ENCODE measurements around the gene SIRT7. TPM values are rescaled to one million over a fixed set of nuclear protein-coding genes. Genes with fewer than 3 reads are reported as not detected.

The SIRT7 gene
- total and polyA plus RNA-seq, 4 experiments from 2014 or later, result 31.5 to 91.9 (median 66.4) TPM

GRCh38 chr17:81934850-81935708 is 17.1 kb upstream of the SIRT7 start:
- CTCF ChIA-PET (ENCODE audit: partially characterized antibody), result no interaction called here
- Histone ChIP-seq H3K27me3 (ENCODE audit: insufficient read depth, low read length) (no peaks in the 10 kb centered on the region), H3K4me3 (ENCODE audit: low read length in 2 of 2) (no peak overlapping the region), H3K27ac (ENCODE audit: low read depth, low read length) (no peak overlapping the region), H3K36me3 (ENCODE audit: insufficient read depth, low read length) (no peaks in the 10 kb centered on the region), H3K9me3 (ENCODE audit: control insufficient read depth in 1 of 2, low read length in 2 of 2) (no peaks in the 10 kb centered on the region), H3K4me1 (ENCODE audit: insufficient read depth, low read length) (peaks cover 9% of the 10 kb centered on the region)
- no peak overlapping the region for H3K27ac Mint-ChIP-seq
- intact Hi-C loops (cut with micrococcal nuclease), result no loop called here
- H3K27me3 Mint-ChIP-seq, result peaks cover 0 to 9% of the 10 kb centered on the region in 2 donors
- H3K9me3 Mint-ChIP-seq, result no peaks in the 10 kb centered on the region
- DNase-seq, result no peak
- peak overlapping the region in 4 of 8 donors; percentile 29 to 64 (median 52) for H3K4me3 Mint-ChIP-seq
- POLR2A ChIA-PET (ENCODE audit: partially characterized antibody), result interaction anchor here (1.3 kb wide), 1 partner anchor 9 kb away, joined by 3 read pairs; no protein-coding TSS in a partner anchor
- H3K36me3 Mint-ChIP-seq, result no peaks in the 10 kb centered on the region
- H3K4me1 Mint-ChIP-seq, result peaks cover 0 to 16% (median 3%) of the 10 kb centered on the region in 4 donors

DNA sequence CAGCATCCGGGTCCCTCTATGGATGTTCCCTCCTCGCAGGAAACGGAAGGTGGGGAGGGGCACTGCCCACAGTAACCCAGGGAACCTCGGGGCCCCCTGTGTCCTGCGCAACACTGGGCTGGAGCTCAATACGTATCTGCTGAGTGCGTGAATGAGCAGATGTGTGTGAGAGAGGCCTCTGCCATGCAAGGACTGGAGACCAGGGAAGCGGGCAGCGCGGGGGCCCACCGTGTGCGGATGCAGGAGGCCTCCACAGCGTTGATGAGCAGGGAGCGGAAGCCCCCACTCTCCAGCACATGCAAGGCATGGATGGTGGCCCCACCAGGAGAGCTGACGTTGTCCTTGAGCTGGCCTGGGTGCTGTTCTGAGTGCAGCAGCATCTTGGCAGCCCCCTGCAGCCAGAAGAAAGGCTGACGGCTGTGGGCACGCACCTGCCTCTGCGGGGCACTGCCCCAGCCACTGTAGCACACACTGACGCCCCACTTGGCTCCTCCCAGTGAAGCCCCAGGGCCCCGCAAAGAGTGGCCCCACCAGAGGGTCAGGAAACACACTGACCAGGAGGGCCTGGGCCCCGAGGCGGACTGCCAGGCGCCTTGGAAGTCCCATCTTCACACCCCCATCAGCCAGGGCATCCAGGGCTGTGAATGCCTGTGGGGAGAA is 16.3 kb upstream of the SIRT7 start:
- H3K27ac ChIP-seq (ENCODE audit: low read depth, low read length), result no peak overlapping the region
- Mint-ChIP-seq H3K4me1 (peaks cover 0 to 16% (median 3%) of the 10 kb centered on the region in 4 donors), H3K27me3 (peaks cover 0 to 9% of the 10 kb centered on the region in 2 donors), H3K4me3 (no peak overlapping the region), H3K9me3 (no peaks in the 10 kb centered on the region), H3K27ac (no peak overlapping the region), H3K36me3 (no peaks in the 10 kb centered on the region)
- POLR2A ChIA-PET (ENCODE audit: partially characterized antibody), result interaction anchor here (1.3 kb wide), 1 partner anchor 9 kb away, joined by 3 read pairs; no protein-coding TSS in a partner anchor
- H3K27me3 ChIP-seq (ENCODE audit: insufficient read depth, low read length), result peaks cover under 1% of the 10 kb centered on the region
- intact Hi-C loops (cut with micrococcal nuclease), result no loop called here
- no peak for DNase-seq
- CTCF ChIA-PET (ENCODE audit: partially characterized antibody), result no interaction called here
- H3K4me3 ChIP-seq (ENCODE audit: low read length in 2 of 2), result no peak overlapping the region
- H3K36me3 ChIP-seq (ENCODE audit: insufficient read depth, low read length), result no peaks in the 10 kb centered on the region
- H3K9me3 ChIP-seq (ENCODE audit: control insufficient read depth in 1 of 2, low read length in 2 of 2), result no peaks in the 10 kb centered on the region
- peaks cover 9% of the 10 kb centered on the region for H3K4me1 ChIP-seq (ENCODE audit: insufficient read depth, low read length)

DNA sequence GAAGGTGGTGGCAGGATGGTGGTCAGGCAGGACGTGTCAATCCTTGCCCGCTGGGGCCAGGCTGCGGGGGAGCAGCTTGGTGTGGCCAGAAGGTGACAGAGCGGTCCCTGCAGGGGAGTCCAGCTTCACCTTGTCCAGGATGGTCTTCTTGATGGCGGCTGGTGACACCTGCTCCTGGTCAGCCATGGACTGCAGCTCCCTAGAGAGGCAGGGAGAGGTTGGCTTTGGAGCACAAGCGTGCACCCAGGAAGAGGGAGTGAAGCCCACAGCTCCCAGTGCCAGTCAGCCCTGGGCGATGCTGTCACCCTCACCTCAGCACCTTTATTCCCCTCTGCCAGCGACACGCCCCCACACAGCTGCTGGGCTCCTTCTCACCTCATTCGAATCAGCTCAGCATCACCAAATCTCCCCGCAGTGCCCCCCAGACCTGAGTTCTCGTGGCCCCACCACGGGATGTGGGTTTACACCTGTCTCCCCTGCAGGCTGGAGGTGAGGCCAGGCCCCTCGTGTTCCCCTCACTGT is 15.3 kb upstream of the SIRT7 start:
- Mint-ChIP-seq H3K27me3 (peaks cover 0 to 9% of the 10 kb centered on the region in 2 donors), H3K9me3 (no peaks in the 10 kb centered on the region), H3K4me3 (no peak overlapping the region), H3K4me1 (peaks cover 0 to 16% (median 3%) of the 10 kb centered on the region in 4 donors), H3K27ac (no peak overlapping the region), H3K36me3 (no peaks in the 10 kb centered on the region)
- H3K4me1 ChIP-seq (ENCODE audit: insufficient read depth, low read length), result peaks cover 17% of the 10 kb centered on the region
- H3K4me3 ChIP-seq (ENCODE audit: low read length in 2 of 2), result no peak overlapping the region
- DNase-seq, result no peak
- CTCF ChIA-PET (ENCODE audit: partially characterized antibody), result no interaction called here
- POLR2A ChIA-PET (ENCODE audit: partially characterized antibody), result no interaction called here
- H3K27me3 ChIP-seq (ENCODE audit: insufficient read depth, low read length), result peaks cover 9% of the 10 kb centered on the region
- H3K27ac ChIP-seq (ENCODE audit: low read depth, low read length), result no peak overlapping the region
- intact Hi-C loops (cut with micrococcal nuclease), result no loop called here
- H3K36me3 ChIP-seq (ENCODE audit: insufficient read depth, low read length), result no peaks in the 10 kb centered on the region
- H3K9me3 ChIP-seq (ENCODE audit: control insufficient read depth in 1 of 2, low read length in 2 of 2), result no peaks in the 10 kb centered on the region

GRCh38 chr17:81932333-81932983 is 14.5 kb upstream of the SIRT7 start:
- peaks cover 17% of the 10 kb centered on the region for H3K4me1 ChIP-seq (ENCODE audit: insufficient read depth, low read length)
- ChIA-PET CTCF (ENCODE audit: partially characterized antibody) (no interaction called here), POLR2A (ENCODE audit: partially characterized antibody) (no interaction called here)
- Mint-ChIP-seq H3K27me3 (peaks cover 0 to 9% of the 10 kb centered on the region in 2 donors), H3K4me3 (no peak overlapping the region), H3K4me1 (peaks cover 0 to 11% (median 3%) of the 10 kb centered on the region in 4 donors), H3K27ac (peak overlapping the region in 1 of 7 donors; percentile 64), H3K9me3 (no peaks in the 10 kb centered on the region), H3K36me3 (no peaks in the 10 kb centered on the region)
- no peak overlapping the region for H3K4me3 ChIP-seq (ENCODE audit: low read length in 2 of 2)
- no peak for DNase-seq
- H3K9me3 ChIP-seq (ENCODE audit: control insufficient read depth in 1 of 2, low read length in 2 of 2), result no peaks in the 10 kb centered on the region
- no peak overlapping the region for H3K27ac ChIP-seq (ENCODE audit: low read depth, low read length)
- H3K27me3 ChIP-seq (ENCODE audit: insufficient read depth, low read length), result peaks cover 10% of the 10 kb centered on the region
- intact Hi-C loops (cut with micrococcal nuclease), result no loop called here
- no peaks in the 10 kb centered on the region for H3K36me3 ChIP-seq (ENCODE audit: insufficient read depth, low read length)

- Histone ChIP-seq H3K4me3 (ENCODE audit: low read length in 2 of 2) (no peak overlapping the region), H3K36me3 (ENCODE audit: insufficient read depth, low read length) (no peaks in the 10 kb centered on the region), H3K27ac (ENCODE audit: low read depth, low read length) (no peak overlapping the region), H3K9me3 (ENCODE audit: control insufficient read depth in 1 of 2, low read length in 2 of 2) (no peaks in the 10 kb centered on the region), H3K27me3 (ENCODE audit: insufficient read depth, low read length) (peaks cover 10% of the 10 kb centered on the region), H3K4me1 (ENCODE audit: insufficient read depth, low read length) (peaks cover 15% of the 10 kb centered on the region)
- POLR2A ChIA-PET (ENCODE audit: partially characterized antibody), result no interaction called here
- H3K9me3 Mint-ChIP-seq, result no peaks in the 10 kb centered on the region
- intact Hi-C loops (cut with micrococcal nuclease), result no loop called here
- H3K4me1 Mint-ChIP-seq, result peaks cover 0 to 10% (median 3%) of the 10 kb centered on the region in 4 donors
- H3K27me3 Mint-ChIP-seq, result peaks cover 0 to 9% of the 10 kb centered on the region in 2 donors
- no peak for DNase-seq
- CTCF ChIA-PET (ENCODE audit: partially characterized antibody), result no interaction called here
- H3K4me3 Mint-ChIP-seq, result no peak overlapping the region
- peak overlapping the region in 1 of 7 donors; percentile 64 for H3K27ac Mint-ChIP-seq
- no peaks in the 10 kb centered on the region for H3K36me3 Mint-ChIP-seq
Observed at GRCh38 chr17:81931557-81932332, 13.8 kb upstream of the SIRT7 start.

- peak overlapping the region in 1 of 8 donors; percentile 52 for H3K4me3 Mint-ChIP-seq
- no peak for DNase-seq
- peaks cover 0 to 9% of the 10 kb centered on the region in 2 donors for H3K27me3 Mint-ChIP-seq
- Histone ChIP-seq H3K9me3 (ENCODE audit: control insufficient read depth in 1 of 2, low read length in 2 of 2) (no peaks in the 10 kb centered on the region), H3K27ac (ENCODE audit: low read depth, low read length) (no peak overlapping the region), H3K4me3 (ENCODE audit: low read length in 2 of 2) (no peak overlapping the region), H3K4me1 (ENCODE audit: insufficient read depth, low read length) (peaks cover 17% of the 10 kb centered on the region), H3K36me3 (ENCODE audit: insufficient read depth, low read length) (no peaks in the 10 kb centered on the region), H3K27me3 (ENCODE audit: insufficient read depth, low read length) (peaks cover 10% of the 10 kb centered on the region)
- ChIA-PET CTCF (ENCODE audit: partially characterized antibody) (interaction anchor here (1.2 kb wide), 1 partner anchor 227 kb away, joined by 4 read pairs; no protein-coding TSS in a partner anchor), POLR2A (ENCODE audit: partially characterized antibody) (no interaction called here)
- no peaks in the 10 kb centered on the region for H3K9me3 Mint-ChIP-seq
- intact Hi-C loops (cut with micrococcal nuclease), result no loop called here
- peaks cover 3 to 12% (median 7%) of the 10 kb centered on the region in 4 donors for H3K4me1 Mint-ChIP-seq
- H3K27ac Mint-ChIP-seq, result peak overlapping the region in 1 of 7 donors; percentile 54
- no peaks in the 10 kb centered on the region for H3K36me3 Mint-ChIP-seq
Observed at GRCh38 chr17:81931189-81931556, 13.2 kb upstream of the SIRT7 start.
